GM12892 (cell line): Measurements from ENCODE around the gene CHI3L1.

Source experiments
- POLR2AphosphoS5 ChIP-seq: IDR thresholded peaks from 2 replicates; pipeline ENCODE4 v1.6.1; 2011; ENCODE audit warnings: low read depth, low read length, control low read depth
- TAF1 ChIP-seq: IDR thresholded peaks from 2 replicates; pipeline ENCODE4 v1.6.1; 2011; ENCODE audit warnings: low read depth, mild to moderate bottlenecking, control low read depth, low read length, borderline replicate concordance

DNA sequence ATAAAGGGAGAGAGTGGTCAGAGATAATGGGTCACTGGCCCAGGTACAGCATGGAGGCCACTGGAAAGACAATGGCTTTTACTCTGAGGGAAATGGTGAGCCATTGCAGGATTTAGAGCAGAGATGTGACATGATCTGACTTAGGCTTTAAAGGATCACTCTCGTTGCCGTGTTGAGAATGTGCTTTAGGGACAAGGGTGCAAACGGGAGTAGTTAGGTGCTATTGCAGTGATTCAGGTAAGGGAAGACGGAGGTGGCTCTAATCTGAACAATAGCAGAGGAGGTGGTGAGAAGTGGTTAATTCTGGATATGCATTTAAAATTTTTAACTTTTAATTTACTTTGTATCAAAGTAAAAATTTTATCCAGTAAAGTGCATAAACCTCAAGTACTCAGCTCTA is 49.2 kb downstream of the CHI3L1 start:
- TF ChIP-seq POLR2AphosphoS5, result no peak
- TF ChIP-seq TAF1, result no peak
